Brain microvascular endothelial cell (primary cell): ENCODE data around the gene IFT25.
A peak's percentile ranks its signal among the peaks of the same experiment; 100 is the strongest.

ENCODE experiments used
- DNase-seq: peaks from one replicate; pipeline ENCODE4 v3.0.0-alpha.2; 2020
- H3K27ac ChIP-seq: fragments of 250-450 bp; sonication (Bioruptor Pico); 2 replicates; pipeline ENCODE4 v1.5.1; 2020; ENCODE audit warnings: mild to moderate bottlenecking, moderate library complexity
- H3K27me3 ChIP-seq: fragments of 250-450 bp; sonication (Bioruptor Pico); replicated peaks from 2 replicates; pipeline ENCODE4 v1.5.1; 2020; ENCODE audit warnings: mild to moderate bottlenecking
- H3K36me3 ChIP-seq: fragments of 250-450 bp; sonication (Bioruptor Pico); replicated peaks from 2 replicates; pipeline ENCODE4 v1.5.1; 2020; ENCODE audit warnings: mild to moderate bottlenecking
- H3K4me3 ChIP-seq: 2 replicates; pipeline ENCODE4 v1.5.1; 2011; ENCODE audit warnings: low read depth, mild to moderate bottlenecking, control low read depth, low read length, moderate library complexity
- CTCF ChIP-seq: IDR thresholded peaks from 2 replicates; pipeline ENCODE4 v1.5.1; 2011; ENCODE audit warnings: low read depth, mild to moderate bottlenecking, moderate library complexity, low read length, control low read depth, inconsistent platforms; ENCODE audit errors: missing control alignments
- in situ Hi-C: cut with HindIII; loops from 2 replicates; pipeline ENCODE4 v1.10.0; 2017; ENCODE audit warnings: low sequenced_read_pairs, low pct_ligation_motif_present

IFT25 gene

GRCh38 chr1:53930932-53931331 is 14.6 kb downstream of the IFT25 start:
- no peak for TF ChIP-seq CTCF
- H3K27ac ChIP-seq: no peak overlapping the region
- no peak overlapping the region for H3K4me3 ChIP-seq
- H3K36me3 ChIP-seq: peaks cover 7% of the 10 kb centered on the region
- H3K27me3 ChIP-seq: no peaks in the 10 kb centered on the region
- in situ Hi-C loops: no loop called here
- DNase-seq: no peak

GRCh38 chr1:53929246-53929960 is 16.1 kb downstream of the IFT25 start:
- no peak for DNase-seq
- in situ Hi-C loops: no loop called here
- Histone ChIP-seq H3K36me3 (peaks cover 7% of the 10 kb centered on the region), H3K27ac (no peak overlapping the region), H3K4me3 (no peak overlapping the region), H3K27me3 (no peaks in the 10 kb centered on the region)
- TF ChIP-seq CTCF: no peak

- TF ChIP-seq CTCF: no peak
- Histone ChIP-seq H3K27me3 (no peaks in the 10 kb centered on the region), H3K4me3 (no peak overlapping the region), H3K36me3 (peaks cover 7% of the 10 kb centered on the region), H3K27ac (no peak overlapping the region)
- DNase-seq: no peak
- in situ Hi-C loops: no loop called here
These were observed 18.1 kb downstream of the IFT25 start for GRCh38 chr1:53927376-53927881.

- Histone ChIP-seq H3K27me3 (no peaks in the 10 kb centered on the region), H3K4me3 (no peak overlapping the region), H3K27ac (no peak overlapping the region), H3K36me3 (peaks cover 4% of the 10 kb centered on the region)
- peak; percentile 21 for DNase-seq
- in situ Hi-C loops: no loop called here
- TF ChIP-seq CTCF: no peak
These were observed 25.8 kb downstream of the IFT25 start for GRCh38 chr1:53919675-53920066.

GRCh38 chr1:53918343-53918742 is 27.2 kb downstream of the IFT25 start:
- DNase-seq: no peak
- Histone ChIP-seq H3K4me3 (no peak overlapping the region), H3K27me3 (no peaks in the 10 kb centered on the region), H3K27ac (no peak overlapping the region), H3K36me3 (peaks cover 4% of the 10 kb centered on the region)
- TF ChIP-seq CTCF: no peak
- in situ Hi-C loops: no loop called here
